A172 (cell line): Measurements from ENCODE around the gene PRPF8. TPM values are rescaled to one million over a fixed set of nuclear protein-coding genes. Genes with fewer than 3 reads are reported as not detected.
A peak's percentile ranks its signal among the peaks of the same experiment; 100 is the strongest.
"Not testable (repeated sequence)": the region's sequence is repeated elsewhere in the genome, so short reads cannot be mapped to it uniquely, and the experiment has no call there.

Experiments used
- DNase-seq: peaks from one replicate; pipeline ENCODE4 v3.0.0-alpha.2; 2015; ENCODE audit warnings: low spot score
- total RNA-seq: library from RNA; depleted of rRNA; stranded (reverse); fragments of >200 nt; shearing (Covaris generic); gene quantifications from 2 replicates; pipeline ENCODE4 v1.2.3, GENCODE V29; 2014

PRPF8 gene
- total RNA-seq, 1 experiment from 2014 or later = 90.5 TPM

DNA sequence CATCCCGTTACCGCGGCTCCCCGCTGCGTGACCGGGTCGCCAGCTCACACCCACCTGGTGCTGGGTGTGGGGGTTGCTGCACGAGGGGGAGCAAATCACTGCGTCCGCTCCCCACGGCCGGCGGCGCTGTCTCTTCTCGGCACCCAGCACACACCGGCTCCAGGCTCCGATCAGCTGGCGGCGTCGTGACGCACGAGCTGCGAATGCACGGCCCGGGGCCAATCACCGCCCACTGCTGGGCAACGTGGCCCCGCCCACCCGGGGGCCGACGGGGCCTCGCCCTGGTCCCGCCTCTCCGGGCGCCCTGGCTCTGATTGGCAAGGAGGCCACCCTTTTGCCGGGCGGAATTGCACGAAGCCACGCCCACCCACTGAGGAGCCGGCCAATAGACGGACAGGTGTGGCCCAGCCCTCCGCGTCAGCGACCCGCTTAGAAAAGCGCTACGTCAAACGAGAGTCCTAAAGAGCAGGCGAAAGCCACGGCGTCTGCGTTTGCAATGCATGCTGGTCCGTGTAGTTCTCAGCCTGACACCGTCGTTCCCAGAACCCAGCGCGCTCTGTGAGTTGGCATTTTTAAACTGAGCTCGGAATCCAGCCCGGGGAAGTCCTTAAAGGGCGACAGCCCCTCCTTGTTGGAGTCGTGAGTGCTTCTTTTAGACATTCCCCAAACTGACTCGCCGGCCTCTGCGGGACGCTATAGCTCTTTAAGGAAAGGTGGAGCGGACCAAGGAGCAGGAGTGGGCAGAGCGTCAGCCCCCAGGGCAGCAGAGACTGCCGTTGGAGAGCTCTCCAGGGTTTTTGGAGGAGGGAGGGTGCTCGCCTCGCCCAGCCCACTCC, 31.6 kb upstream of the PRPF8 start:
- peak; percentile 100 for DNase-seq

DNA sequence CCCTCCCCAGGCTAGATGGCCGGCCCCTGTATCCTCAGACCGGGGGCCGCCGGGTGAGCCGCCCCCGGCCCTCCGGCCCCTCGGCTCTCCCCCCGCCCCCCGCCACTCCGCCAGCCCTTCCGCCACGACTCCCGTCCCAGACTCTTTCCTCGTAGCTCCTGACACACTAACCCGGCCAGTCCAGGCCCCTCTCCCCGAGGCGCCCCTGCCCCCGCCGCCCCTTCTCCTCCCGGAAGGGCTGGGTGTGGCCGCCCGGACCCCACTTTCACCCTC, 31.1 kb upstream of the PRPF8 start:
- DNase-seq = no peak

DNA sequence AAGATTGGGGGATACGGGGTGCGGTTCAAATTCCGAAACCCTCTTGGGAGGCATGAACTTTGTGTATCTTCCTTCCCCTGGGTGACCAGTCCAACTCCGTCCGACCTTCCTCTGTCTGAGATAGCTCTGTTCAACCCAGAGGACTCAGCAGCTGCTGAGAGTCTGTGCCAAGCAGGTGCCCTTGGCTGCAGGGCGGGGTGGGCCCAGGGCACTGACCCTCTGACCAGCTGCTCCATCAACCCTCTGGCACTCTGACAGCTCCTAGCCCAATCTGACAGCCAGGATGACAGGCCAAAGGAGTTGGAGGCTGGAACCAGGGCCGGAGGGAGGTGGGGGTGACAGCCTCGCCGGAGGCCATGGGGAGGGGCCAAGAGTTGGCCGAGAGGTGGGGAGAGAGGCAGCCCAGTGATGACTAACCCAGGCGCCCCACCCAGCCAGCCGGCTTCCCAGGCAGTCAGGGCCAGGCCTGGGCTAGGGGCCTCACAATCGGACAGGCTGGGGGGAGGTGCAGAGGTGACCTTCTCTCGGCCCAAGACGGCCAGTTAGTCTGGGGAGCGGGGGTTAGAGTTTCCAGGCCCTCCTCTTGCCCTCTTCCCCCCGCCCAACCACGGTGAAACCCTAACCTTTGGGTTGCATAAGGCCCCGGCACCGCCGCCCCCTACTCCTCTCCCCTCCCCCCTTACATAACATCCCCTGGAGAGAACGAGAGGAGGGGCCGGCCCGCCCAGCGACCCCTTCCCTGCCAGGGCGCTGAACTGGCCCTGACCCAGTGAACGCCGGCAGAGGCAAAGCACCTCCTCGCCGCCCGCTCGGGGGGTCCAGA, 30.5 kb upstream of the PRPF8 start:
- DNase-seq = peak; percentile 96

DNA sequence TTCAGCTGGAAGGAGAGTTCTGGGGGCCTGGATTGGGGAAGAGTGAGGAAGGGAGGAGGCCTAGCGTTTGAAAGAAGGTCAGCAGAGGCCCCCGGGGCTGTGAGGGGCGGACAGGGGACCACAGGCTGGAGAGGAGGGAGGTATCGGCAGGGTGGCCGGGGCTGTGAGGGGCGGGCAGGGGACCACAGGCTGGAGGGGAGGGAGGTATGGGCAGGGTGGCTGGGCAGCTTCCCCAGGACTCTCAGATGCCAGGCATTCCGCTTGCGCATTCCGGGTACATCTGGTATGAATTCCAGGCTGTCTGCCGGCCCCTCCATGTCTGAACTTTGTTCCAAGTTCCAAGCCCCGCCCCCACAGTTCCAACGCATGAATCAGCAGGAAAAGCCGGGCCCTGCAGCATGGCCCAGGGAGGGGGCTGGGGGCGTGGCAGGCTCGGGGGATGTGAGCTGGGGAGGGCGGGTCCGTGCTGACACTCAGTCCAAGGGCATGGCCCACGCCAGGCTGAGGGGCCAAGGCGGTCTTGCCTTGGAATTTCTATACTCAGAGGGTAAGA, 29.8 kb upstream of the PRPF8 start:
- peak; percentile 96 for DNase-seq

DNA sequence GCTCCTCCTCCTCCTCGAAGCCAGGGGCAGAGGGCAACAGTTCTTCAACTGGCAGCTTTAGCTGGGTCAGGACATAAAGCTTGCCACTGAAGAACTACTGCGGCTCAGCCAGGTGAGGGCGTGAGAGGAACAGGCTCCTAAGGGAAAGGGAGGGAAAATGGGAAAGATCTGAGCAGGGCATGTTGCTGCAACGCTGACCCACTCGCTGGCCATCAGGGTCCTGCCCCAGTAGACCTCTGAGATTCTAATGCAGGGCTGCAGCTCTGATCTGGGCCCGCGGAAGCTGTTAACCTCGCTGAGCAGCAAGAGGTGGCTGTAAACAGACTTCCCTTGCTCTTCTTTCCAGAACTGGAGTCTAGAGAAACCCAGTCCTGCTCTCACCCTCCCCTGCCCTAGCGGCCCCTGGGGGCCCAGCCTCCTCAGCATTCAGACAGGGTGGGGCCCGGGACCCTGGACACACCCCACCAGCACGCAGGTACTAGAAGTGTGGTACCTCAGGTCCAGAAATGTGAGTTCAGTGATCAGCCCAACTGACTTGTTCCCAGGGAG, 29.3 kb upstream of the PRPF8 start:
- DNase-seq = peak; percentile 65

DNA sequence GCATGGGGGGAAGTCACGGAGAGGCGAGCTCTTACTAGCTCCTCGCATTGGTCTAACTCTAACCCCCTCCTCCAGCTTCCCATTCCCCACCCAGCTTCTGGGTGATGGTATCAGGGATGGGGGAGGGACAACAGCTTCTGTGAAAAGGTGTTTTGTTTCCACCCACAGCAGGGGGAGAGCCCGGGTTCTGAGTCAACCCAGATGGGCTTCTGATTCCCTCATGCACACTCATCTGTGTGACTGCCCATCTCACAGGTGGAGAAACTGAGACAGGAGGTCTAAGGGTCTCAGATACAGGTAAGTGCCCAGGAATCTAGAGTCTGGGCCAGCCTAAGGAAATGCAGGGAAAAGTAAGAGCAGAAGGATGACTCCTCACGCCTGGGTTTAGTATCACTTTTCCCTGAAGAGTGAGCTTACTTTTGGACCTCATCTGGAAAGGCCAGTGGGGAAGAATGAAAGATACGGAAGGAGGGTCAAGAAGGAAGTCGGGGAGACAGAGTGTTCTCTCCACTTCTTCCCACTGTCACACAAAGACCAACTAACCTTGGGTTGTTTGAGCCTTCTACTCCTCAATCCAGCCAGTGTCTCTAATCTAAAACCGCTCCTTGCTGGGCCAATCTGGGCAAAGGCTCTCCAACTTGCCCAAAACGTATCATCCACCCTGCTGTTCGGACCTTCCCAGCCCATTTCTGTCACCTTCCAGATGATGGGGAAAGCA, 28.7 kb upstream of the PRPF8 start:
- DNase-seq = no peak

DNA sequence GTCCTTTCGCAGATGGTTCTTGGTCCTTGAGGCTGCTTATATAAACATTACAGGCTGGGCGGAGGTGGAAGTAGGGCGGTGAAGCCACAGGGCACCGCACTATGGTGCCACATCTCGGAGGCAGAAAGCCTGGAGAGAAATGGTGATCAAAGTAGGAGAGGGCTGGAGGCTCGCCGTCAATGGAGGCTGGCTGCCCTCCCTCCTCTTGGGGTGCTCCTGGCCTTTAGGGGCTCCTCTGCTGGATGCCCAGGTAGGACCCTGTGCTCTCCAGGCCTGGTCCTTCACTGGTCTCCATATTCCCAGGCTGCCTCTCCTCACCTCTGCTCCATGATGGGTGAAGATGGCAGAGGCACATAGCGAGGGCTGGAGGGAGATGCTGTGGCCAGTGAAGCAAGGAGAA, 27.6 kb upstream of the PRPF8 start:
- DNase-seq = no peak

DNA sequence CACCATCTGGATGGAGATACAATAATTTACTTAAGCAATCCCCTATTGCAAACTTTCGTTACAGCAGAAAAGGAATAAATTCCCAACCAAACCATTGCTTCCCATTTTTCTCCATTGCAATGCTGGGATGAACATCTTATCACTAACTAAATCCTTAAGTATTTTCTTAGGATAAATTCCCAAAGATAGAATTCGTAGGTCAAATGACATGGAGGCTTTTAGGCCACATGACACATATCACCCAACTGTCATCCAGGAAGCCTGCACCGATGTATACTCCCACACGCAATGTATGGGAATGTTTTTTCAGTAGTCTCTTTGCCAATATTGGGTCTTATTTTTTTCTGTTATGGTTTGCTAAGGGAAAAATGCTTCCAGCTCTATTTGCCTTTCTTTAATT, 27.1 kb upstream of the PRPF8 start:
- DNase-seq = no peak

DNA sequence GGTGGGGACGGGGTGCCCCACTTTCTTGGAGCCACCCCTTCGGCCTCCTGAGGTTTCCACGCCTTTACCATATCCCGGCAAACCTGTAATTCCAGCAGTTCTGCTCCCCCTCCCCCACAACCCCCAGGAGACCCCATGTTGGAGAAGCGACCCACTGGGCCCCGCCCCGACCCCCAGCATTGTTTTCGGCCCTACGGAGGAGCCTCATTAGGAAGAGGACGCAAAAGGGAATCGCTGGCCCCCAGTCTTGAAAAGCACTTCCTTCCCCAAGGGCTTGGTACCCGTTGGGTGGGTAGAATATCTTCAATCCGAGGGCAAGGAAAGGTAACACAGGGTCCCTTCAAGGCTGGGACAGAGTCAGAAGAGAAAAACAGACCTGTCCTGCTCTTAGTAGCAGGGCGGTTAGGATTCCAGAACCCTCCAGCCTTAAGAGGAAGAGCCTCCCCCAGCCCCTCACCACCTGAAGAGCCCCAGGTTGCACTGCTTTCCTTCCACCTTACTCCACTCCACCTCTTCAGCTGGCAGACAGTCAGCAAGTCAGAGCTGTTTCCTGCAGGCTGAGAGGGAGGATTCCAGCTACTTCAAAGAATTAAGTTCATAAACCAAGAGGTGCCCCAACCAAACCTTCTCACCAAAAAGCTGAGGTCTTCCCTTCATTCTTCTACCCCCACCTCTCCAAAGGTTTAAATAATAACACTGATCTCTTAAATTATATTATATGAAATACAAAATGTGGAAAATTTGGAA, 26.3 kb upstream of the PRPF8 start:
- DNase-seq = no peak

DNA sequence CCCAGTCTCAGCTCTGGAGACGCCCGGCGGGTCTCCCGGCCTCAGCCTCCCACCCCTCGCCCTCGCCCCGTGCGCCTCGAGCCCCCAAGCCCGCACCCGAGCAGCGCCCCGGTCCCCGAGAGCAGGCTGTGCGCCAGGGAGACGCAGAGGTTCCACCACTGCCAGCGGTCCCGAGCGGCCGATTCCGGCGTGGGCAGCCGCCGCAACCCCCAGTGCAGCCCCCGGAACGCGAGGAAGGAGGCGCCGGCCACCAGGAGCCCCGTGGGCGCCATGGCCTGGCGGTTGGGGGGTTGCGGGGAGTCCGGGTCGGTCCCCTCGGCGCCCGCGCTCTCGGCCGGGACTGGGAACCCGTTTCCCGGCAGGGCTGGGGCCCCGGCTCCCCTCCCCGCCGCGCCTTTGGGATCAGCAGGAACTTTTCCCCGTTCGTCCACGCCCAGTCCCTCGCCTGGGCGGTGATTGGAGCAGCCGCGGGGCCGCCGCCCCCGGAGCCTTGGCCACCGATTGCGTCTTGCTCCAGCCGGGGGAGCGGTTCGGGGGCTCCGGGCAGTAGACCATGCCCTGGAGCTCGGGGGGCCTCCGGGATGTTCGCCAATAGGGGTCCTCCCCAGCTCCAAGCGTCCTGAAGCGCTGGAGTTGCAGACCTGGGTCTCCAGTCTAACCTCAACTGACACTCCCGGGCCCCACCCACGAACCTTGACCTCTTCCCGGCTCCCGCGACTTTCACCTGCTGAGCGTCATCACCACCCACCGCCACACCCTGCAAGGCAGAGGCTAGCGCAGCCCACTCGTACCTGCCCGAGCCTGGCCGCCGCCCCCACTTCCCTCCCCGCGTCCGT, 25.5 kb upstream of the PRPF8 start, which contains the start of gene TLCD2:
Gene TLCD2 (minus strand): TSS at position 407 of the 836 bp plus-strand sequence. CDS start 135 bp downstream, at position 272.
- no peak for DNase-seq

DNA sequence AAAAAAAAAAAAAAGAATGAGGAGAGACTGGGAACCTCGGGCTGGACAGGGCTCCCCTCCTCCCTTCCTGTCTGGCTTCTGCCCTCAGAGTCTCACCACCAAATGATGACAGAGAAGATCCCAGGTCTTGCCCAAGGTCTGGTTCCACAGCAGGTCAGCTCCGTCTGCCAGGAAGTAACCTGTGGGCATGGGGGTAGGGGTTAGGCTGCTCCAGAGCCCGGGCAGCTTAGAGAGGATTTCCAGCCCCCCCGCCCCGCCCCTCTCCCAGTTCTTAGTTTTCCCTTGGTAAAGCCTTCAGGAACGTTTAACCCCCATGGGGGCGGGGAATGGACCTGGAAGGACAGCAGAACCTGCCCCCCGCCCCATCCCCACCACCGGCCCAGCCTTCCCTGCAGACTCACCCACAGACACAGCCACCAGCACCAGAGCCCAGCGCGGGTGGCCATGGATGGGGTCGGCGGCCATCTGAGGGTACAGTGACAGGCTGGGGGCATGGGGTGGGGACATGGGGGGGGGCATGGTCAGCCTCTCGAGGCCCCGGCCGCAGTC, 24.8 kb upstream of the PRPF8 start:
- DNase-seq = no peak

DNA sequence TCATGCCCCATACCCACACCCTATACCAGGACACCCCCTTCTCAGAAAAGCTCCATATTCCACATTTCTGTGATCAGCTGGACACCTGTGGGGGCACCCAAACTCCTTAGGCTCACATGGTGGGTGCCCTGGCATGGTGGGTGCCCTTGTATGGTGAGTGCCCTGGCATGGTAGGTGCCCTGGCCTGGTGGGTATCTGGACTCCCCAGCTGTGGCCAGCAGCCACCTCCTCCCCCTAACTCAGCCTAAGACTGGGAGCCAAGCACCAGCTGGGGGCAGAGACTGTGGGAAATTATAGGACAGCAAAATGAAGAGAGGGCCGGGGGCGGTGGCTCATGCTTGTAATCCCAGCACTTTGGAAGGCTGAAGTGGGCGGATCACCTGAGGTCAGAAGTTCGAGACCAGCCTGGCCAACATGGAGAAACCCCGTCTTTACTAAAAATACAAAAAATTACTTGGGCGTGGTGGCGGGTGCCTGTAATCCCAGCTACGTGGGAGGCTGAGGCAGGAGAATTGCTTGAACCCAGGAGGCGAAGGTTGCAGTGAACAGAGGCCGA, 24.2 kb upstream of the PRPF8 start:
- not testable (repeated sequence) for DNase-seq

DNA sequence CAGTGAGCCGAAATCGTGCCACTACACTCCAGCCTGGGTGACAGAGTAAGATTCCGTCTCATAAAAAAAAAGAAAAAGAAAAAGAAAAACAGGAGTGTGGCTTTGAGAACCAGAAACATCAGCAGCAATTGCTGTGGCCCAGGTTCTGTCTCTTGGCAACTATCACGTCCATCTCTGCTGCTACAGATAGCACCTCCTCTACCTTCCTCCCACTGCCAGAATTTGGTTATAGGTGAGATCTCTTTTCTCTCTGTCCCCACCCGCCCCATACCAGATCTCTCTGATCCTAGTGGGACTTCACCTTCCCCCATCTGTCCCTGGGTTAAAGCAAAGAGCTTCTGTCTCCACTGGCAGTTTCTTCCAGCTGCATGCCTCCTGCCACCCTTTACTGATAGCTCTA, 22.4 kb upstream of the PRPF8 start:
- no peak for DNase-seq

DNA sequence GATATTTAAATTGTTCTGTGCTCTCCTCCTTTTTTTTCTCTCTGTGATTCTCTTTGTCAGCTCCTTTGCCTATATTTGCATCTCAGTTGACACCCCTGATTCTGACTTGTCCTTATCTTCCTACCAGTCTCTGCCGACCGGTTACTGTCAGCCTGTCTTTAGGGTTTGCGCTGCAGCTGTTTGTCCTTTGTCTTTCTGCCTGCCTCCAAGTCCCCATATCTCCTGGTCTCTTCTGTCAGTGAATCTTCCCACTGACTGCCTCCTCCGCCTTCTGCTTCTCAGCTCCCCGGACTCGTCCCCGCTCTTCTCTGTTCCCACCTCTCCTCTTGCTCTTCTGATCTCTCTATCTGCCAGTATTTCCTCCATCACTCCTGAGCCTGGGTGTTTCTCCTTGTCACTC, 20.3 kb upstream of the PRPF8 start:
- DNase-seq = no peak

DNA sequence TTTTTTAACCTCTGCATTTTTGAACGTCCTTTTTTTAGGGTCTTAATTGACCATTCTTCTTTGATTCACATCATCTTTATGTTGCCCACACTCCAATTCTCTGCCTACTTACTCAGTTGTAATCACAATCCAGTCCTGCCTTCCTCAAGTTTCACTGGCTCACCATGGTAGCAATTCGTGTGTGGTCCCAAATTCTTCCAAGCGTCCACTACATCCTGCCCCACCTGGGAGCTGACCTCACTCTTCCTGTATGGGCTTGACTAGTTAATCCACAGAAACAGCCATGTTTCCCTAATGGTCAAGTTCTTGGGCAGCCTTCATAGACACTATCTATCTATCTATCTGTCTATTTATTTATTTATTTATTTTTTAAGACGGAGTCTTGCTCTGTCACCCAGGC, 18.4 kb upstream of the PRPF8 start:
- DNase-seq = no peak

DNA sequence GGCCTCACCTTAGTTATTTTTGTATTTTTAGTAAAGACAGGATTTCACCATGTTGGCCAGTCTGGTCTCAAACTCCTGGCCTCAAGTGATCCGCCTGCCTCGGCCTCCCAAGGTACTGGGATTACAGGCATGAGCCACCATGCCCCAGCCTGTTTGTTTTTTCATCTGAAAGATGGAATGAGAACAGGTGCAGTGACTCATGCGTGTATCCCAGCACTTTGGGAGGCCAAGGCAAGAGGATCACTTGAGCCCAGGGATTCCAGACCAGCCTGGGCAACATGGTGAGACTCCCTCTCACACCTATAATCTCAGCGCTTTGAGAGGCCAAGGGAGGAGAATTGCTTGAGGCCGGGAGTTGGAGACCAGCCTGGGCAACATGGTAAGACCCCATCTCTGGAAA, 15.2 kb upstream of the PRPF8 start:
- DNase-seq = not testable (repeated sequence)

DNA sequence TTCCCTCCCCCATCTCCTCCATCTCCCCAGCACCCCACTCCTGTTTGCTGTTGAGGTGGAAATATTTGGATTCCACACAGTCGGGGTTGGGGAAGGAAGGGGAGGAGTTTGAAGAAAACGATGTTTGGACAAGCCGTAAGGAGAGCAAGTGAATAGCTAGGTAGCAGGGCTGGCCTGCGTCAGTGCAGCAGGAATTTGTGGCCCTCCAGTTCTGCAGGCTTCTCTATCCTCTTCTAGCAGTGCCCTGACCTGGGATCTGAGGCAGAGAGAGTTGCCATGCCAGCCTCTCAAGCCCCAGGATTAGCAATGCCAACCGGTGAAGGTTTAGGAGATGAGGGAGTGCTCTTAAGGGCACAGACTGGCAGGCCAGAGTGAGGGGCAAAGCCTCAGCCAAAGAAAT, 13.0 kb upstream of the PRPF8 start:
- DNase-seq = no peak

DNA sequence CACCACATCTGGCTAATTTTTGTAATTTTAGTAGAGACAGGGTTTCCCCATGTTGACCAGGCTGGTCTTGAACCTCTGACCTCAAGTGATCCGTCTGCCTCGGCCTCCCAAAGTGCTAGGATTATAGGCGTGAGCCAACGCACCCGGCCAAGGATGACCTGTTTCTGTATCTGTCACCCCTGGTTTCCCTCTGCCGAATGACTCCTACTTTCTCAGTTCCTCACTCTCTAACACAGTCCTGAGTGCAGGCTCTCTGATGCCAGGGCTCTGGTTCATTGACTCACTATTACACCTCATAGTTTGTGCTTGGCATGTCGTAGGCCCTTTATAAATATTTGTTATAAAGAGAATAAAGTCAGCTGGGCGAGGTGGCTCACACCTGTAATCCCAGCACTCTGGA, 10.7 kb upstream of the PRPF8 start:
- no peak for DNase-seq

DNA sequence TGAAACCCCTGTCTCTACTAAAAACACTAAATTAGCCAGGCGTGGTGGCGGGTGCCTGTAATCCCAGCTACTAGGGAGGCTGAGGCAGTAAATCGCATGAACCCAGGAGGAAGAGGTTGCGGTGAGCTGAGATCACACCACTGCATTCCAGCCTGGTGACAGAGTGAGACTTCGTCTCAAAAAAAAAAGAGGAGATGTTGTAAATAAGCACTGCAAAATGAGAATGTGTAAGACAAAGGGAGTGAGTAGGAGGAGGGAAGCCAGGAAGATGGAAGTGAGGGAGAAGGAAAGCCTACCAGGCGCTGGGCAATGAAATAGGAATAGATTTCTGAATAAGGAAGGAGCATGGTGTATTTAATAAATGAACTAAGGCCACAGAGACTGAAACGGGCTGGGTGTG, 8.7 kb upstream of the PRPF8 start:
- DNase-seq = peak; percentile 22
